GM19351 (cell line): ENCODE data around the gene WRAP73.

Experiments
- ATAC-seq: cut with Tn5 transposase; IDR thresholded peaks from one replicate; pipeline ENCODE4 v1.9.1; 2021; ENCODE audit warnings: mild to moderate bottlenecking, moderate library complexity; ENCODE audit not compliant: unreplicated experiment

The WRAP73 gene

GRCh38 chr1:3581296-3582036 lies 68.4 kb downstream of the WRAP73 start:
- no peak for ATAC-seq
